Osteoblast (primary cell): ENCODE results near the gene USH2A. TPM values are rescaled to one million over a fixed set of nuclear protein-coding genes. Genes with fewer than 3 reads are reported as not detected.

Experiments
- DNase-seq: peaks from one replicate; pipeline ENCODE4 v3.0.0; 2011; ENCODE audit warnings: low spot score, mixed read lengths; ENCODE audit not compliant: insufficient read length; ENCODE audit errors: missing footprints
- H2AFZ ChIP-seq: 2 replicates; pipeline ENCODE4 v1.6.0; 2011; ENCODE audit warnings: mild to moderate bottlenecking, low read length
- H3K27ac ChIP-seq: 2 replicates; pipeline ENCODE4 v1.5.1; 2011; ENCODE audit warnings: mild to moderate bottlenecking, low read depth, low read length, moderate library complexity
- H3K27me3 ChIP-seq: 2 replicates; pipeline ENCODE4 v1.6.0; 2012; ENCODE audit warnings: mild to moderate bottlenecking, control low read depth, inconsistent platforms, low read length, moderate library complexity; ENCODE audit not compliant: insufficient read depth
- H3K36me3 ChIP-seq: 2 replicates; pipeline ENCODE4 v1.5.1; 2011; ENCODE audit warnings: mild to moderate bottlenecking, low read length, control low read depth, moderate library complexity; ENCODE audit not compliant: insufficient read depth
- H3K4me1 ChIP-seq: 2 replicates; pipeline ENCODE4 v1.5.1; 2011; ENCODE audit warnings: mild to moderate bottlenecking, low read length, control low read depth, moderate library complexity; ENCODE audit not compliant: insufficient read depth
- H3K4me2 ChIP-seq: 2 replicates; pipeline ENCODE4 v1.6.0; 2011; ENCODE audit warnings: mild to moderate bottlenecking, low read length; ENCODE audit not compliant: insufficient read depth
- H3K4me3 ChIP-seq: fragments of 200-600 bp; sonication (generic); 3 replicates; pipeline ENCODE4 v1.5.1; 2012; ENCODE audit warnings: mild to moderate bottlenecking, low read length, inconsistent platforms; ENCODE audit not compliant: insufficient read depth
- H3K79me2 ChIP-seq: 2 replicates; pipeline ENCODE4 v1.6.0; 2012; ENCODE audit warnings: mild to moderate bottlenecking, low read length, control low read depth, inconsistent platforms; ENCODE audit not compliant: insufficient read depth
- H3K9me3 ChIP-seq: 2 replicates; pipeline ENCODE4 v1.5.1; 2011; ENCODE audit warnings: low read depth, low read length, control low read depth
- H4K20me1 ChIP-seq: 2 replicates; pipeline ENCODE4 v1.6.0; 2012; ENCODE audit warnings: mild to moderate bottlenecking, low read length, control low read depth; ENCODE audit not compliant: insufficient read depth
- CTCF ChIP-seq: IDR thresholded peaks from 2 replicates; pipeline ENCODE4 v1.5.1; 2011; ENCODE audit warnings: mild to moderate bottlenecking, low read depth, low read length, moderate library complexity; ENCODE audit errors: extremely low read depth
- total RNA-seq: library from RNA; depleted of rRNA; stranded (reverse); fragments of >200 nt; gene quantifications from 2 replicates; pipeline ENCODE4 v1.2.3, GENCODE V29; 2012

The USH2A gene
- total RNA-seq, 1 donor = under 0.01 TPM

GRCh38 chr1:216388558-216388957 lies 34.7 kb downstream of the USH2A start:
- H4K20me1 ChIP-seq = no peaks in the 10 kb centered on the region
- H3K79me2 ChIP-seq = no peaks in the 10 kb centered on the region
- H3K27ac ChIP-seq = no peak overlapping the region
- no peak overlapping the region for H2AFZ ChIP-seq
- H3K9me3 ChIP-seq = no peaks in the 10 kb centered on the region
- H3K27me3 ChIP-seq = no peaks in the 10 kb centered on the region
- no peak for TF ChIP-seq CTCF
- no peaks in the 10 kb centered on the region for H3K36me3 ChIP-seq
- no peak overlapping the region for H3K4me2 ChIP-seq
- peak; percentile 19 for DNase-seq
- H3K4me1 ChIP-seq = no peaks in the 10 kb centered on the region
- H3K4me3 ChIP-seq = no peak overlapping the region

- Histone ChIP-seq H3K4me1 (no peaks in the 10 kb centered on the region), H3K36me3 (no peaks in the 10 kb centered on the region), H3K27ac (no peak overlapping the region), H3K79me2 (no peaks in the 10 kb centered on the region), H3K27me3 (no peaks in the 10 kb centered on the region), H3K4me3 (no peak overlapping the region), H3K4me2 (no peak overlapping the region), H3K9me3 (no peaks in the 10 kb centered on the region), H4K20me1 (no peaks in the 10 kb centered on the region), H2AFZ (no peak overlapping the region)
- no peak for TF ChIP-seq CTCF
- DNase-seq = no peak
Observed at GRCh38 chr1:216387782-216388181, 35.5 kb downstream of the USH2A start.

GRCh38 chr1:216379441-216379840 lies 43.8 kb downstream of the USH2A start:
- no peaks in the 10 kb centered on the region for H3K9me3 ChIP-seq
- no peak overlapping the region for H3K4me2 ChIP-seq
- H2AFZ ChIP-seq = no peak overlapping the region
- no peaks in the 10 kb centered on the region for H4K20me1 ChIP-seq
- DNase-seq = no peak
- no peak overlapping the region for H3K4me3 ChIP-seq
- H3K79me2 ChIP-seq = no peaks in the 10 kb centered on the region
- H3K27ac ChIP-seq = no peak overlapping the region
- no peaks in the 10 kb centered on the region for H3K27me3 ChIP-seq
- no peaks in the 10 kb centered on the region for H3K36me3 ChIP-seq
- no peak for TF ChIP-seq CTCF
- no peaks in the 10 kb centered on the region for H3K4me1 ChIP-seq

GRCh38 chr1:216368249-216368648 lies 55.0 kb downstream of the USH2A start:
- H2AFZ ChIP-seq = no peak overlapping the region
- no peaks in the 10 kb centered on the region for H4K20me1 ChIP-seq
- H3K36me3 ChIP-seq = no peaks in the 10 kb centered on the region
- no peak for DNase-seq
- no peak overlapping the region for H3K27ac ChIP-seq
- TF ChIP-seq CTCF = no peak
- no peaks in the 10 kb centered on the region for H3K4me1 ChIP-seq
- no peaks in the 10 kb centered on the region for H3K9me3 ChIP-seq
- no peaks in the 10 kb centered on the region for H3K27me3 ChIP-seq
- H3K79me2 ChIP-seq = no peaks in the 10 kb centered on the region
- no peak overlapping the region for H3K4me3 ChIP-seq
- no peak overlapping the region for H3K4me2 ChIP-seq
